ENCODE data around the gene LRRC71.
A peak's percentile ranks its signal among the peaks of the same experiment; 100 is the strongest.

LRRC71 gene

DNA sequence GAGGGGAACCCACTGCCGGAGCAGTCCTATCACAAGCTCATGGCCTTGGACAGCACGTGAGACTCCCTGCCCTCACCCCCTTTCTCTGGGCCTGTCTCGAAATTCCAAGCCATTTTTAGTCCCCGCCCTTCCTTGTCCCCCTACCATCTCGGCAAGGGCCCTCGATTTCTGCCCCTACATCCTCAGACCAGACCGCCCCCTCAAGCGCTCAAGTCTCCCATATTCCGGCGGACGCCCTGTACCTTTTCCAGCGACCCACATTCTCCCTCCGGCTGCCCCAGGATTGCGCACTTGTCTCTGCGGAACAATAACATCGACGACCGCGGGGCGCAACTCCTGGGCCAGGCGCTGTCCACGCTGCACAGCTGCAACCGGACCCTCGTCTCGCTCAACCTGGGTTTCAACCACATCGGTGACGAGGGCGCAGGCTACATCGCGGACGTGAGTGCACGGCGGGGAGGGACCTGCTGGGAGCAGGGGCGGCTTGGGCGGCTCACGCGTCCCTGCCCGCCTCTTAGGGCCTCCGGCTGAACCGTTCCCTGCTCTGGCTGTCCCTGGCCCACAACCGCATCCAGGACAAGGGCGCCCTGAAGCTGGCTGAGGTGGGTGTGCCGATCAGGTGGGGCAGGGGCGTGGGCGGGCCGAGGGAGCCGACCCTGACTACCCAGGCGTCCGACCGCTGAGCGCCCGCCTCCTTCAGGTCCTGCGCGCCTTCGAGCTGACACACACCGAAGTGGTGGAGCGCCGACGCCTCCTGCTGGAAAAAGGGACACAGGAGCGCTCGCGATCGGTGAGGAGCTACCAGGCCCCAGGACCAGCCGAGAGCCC is 7.0 kb downstream of the LRRC71 start:
- DNase-seq (ENCODE audit: low read depth in 2 of 2): peak in 1 of 2 experiments; percentile 20

DNA sequence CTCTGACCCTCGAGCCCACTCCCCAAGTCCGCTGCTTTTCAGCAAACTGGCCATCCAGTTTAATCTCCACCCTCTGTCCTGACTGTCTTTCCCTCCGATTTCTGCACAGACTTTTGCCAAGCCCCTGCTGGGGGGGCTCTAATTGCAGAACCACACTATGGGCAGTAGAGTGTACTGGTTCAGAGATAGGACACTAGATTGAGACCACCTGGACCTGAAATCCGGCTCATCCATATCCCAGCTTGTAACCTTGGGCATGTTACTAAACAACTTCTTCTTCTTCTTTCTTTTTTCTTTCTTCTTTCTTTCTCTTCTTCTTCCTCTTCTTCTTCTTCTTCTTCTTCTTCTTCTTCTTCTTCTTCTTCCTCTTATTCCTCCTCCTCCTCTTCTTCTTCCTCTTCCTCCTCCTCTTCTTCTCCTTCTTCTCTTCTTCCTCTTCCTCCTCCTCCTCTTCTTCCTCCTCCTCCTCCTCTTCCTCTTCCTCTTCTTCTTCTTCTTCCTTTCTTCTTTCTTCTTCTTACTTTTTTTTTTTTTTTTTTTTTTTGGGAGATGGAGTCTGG is 7.7 kb downstream of the LRRC71 start:
- DNase-seq (ENCODE audit: low read depth in 2 of 2): no peak

DNA sequence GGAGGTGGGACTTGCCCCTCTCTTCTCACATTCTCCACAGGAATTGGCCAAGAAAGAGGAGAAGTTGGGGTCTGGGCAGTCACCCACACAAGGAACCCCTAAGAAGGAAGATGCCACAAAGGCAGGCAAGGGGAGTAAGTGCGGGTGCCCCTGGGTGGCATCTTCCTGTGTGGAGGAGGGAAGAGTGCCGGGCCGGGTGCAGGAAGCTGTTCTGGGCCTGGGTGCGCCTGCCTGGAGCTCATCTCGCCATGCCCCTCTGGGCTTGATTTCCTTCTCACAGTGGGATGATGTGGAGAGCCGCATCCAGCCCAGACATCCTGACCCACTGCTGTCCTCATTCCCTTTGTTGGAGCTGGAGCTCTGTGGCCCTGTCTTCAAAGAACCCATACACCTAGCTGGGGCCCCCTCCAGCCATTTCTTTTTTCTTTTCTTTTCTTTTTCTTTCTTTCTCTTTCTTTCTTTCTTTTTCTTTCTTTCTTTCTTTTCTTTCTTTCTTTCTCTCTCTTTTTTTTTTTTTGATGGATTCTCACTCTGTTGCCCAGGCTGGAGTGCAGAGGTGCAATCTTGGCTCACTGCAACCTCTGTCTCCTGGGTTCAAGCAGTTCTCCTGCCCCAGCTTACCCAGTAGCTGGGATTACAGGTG is 9.3 kb downstream of the LRRC71 start:
- DNase-seq (ENCODE audit: low read depth in 2 of 2): no peak

DNA sequence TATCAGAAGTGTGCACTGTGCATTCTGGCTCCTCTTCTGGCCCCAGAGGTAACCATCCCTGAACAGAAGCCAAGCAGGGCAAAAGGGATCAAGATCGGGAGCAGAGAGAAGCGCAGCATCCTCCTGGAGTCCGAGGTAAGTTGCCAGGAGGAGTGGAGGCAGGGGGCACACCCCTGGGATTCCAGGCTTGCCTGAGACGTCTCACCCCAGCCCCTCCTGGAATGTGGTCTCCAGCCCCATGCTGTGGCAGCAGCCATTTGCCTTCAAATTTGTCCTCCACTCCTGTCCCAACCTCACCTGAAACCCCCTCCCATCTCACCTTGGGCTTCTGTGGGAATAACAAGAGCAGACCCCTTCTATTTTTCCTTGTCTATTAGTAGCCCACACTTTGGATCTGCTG is 10.1 kb downstream of the LRRC71 start:
- no peak for DNase-seq (ENCODE audit: low read depth in 2 of 2)

DNA sequence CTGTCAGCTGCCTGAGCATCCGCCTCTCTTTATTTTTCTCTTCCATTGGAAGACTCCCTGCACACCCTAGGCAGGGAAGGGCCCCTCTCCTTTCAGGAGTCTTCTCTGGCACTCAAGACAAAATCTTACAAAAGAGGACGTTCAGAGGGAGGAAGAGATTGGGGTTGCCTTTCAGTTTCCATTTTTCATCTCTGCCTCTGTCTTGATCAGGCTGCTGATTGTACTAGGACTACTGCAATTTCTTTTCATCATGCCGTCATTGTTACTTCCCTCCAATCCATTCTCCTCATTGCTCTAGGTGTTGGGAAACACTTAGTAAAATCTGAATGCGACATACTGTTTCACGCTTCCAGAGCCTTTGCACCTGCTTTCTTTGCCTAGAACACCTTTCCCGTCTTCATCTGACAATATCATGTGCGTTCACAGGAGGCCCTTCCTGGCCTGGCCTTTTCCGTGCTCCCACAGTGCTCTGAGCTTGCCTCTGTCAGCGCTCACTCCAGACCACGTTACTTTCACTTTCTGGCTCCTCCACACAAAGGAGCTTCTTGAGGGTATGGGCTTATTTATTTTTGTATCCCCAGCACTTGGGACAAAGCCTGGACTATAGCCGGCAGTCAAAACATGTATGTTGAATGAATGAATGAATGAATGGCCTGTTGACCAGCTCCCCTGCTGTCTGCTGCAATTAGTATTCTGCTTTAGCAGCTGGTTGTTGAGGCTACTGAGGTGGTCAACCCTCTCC is 10.9 kb downstream of the LRRC71 start:
- no peak for DNase-seq (ENCODE audit: low read depth in 2 of 2)

DNA sequence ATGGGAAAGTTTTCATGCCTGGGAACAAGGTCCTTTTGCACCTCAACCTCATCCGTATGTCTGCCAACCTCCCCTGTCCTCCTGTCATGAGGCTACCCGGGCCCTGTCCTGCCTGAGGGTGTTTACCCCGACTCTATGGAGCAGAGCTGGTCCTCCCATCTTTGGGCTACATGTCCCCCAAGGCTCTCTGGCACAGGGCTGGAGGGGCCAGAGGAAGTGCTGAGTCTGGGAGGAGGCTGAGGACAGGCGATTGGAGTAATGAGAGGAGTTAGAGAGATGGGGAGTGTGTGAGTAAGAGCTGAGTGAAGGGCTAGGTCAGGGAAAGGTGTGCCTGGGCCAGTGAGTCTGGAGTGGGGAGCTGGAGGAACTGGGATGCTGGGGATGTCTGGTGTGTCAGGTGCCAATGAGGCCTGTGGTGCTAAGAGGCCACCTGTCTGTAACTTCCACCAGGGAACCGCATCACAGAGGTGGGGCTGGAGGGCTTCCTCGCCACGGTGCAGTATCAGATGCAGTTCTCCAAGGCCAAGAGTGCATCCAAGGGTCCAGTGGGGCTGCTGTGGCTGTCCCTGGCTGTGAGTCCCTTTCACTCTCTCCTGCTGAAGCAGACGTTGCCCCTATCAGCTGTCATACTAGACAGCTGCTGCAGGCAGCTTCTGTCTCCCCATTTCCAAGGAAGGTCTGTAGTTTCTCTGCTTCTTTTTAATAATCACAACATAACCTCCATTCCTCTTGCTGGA is 11.7 kb downstream of the LRRC71 start:
- no peak for DNase-seq (ENCODE audit: low read depth in 2 of 2)

DNA sequence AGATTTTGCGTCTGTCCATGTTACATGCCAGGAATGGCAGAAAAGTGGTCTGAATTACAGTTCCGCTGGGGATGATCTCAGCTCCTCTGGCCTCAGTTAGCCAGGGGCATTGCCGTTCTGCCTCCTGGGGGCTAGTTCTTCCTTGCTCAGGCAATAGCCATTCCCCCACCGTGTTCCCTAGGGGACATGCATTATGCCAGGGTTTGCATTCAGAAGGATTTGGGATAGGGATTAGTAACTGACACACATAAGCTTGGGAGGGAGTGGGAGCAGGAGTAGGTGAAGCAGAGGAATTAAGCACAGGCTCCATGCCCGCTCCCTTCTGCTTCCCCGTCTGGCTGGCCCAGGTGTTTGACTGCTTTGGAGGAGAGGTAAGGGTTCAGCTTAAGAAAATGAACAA is 12.7 kb downstream of the LRRC71 start:
- no peak for DNase-seq (ENCODE audit: low read depth in 2 of 2)

DNA sequence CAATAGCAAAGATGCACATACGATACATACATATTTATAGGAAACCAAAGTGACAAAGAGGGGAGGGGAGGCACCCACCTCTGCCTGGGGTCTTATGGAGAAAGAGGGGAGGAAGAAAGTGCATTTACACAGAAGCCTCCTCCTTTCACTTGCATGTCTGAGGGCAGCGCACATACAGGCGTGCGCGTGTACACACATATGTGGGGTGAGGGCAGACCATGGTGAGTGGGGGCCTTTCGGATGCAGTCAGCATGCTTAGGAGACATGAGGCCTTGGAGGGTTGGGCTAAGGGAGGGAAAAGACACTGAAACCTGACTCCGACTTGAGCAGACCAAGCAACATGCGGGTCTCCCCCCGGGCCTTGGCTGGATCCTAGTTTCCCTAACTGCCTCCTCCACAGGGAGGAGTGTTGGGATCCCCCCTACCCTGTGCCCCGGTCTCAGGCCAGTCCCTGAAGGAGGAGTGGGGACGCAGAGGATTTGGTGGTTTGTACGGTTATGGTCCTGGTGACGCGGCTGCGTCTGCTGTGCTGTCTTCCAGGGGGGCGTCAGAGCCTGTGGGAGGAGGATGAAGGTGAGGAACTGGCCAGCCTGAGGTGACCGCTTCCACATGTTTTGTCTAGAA is 15.2 kb downstream of the LRRC71 start:
- no peak for DNase-seq (ENCODE audit: low read depth in 2 of 2)

DNA sequence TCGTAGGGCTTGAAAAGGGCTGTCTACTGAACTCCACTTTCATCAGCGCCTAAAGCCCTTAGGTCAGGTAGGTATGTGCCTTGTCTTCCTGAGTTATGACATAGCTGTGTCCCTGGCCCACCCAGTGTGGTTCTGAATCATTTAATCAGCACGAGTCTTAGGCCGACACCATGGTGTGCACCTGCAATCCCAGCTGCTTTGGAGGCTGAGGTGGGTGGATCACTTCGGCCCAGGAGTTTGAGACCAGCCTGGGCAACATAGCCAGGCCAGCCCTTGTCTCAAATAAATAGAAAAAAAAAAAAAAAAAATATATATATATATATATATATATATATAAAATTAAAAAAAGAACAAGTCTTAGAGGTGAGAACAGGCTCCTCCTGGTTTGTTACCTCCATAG is 15.8 kb downstream of the LRRC71 start:
- DNase-seq (ENCODE audit: low read depth in 2 of 2): no peak

DNA sequence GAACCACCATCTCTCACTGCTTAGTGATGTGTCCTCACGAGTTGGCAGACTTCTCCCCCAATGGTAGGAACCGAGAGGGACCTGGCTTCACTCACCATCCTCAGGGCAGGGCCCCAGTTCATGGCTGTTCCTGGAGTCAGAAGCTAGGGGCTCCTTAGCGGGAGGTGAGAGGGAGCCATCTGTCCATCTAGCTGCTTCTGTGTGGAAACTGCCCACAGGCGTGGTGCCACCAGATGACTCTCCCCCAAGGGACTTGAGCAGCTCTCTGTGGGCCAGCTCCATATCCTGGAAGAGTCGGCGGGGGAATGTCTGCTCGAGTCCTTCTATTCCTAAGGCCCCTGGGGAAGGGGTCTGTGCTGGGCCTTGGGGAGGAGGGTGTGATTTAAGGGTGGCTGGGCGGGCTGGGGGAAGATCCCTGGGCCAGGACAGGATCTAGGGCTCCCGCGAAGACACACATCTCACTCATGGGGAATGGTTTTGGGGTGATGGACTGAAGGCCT is 16.3 kb downstream of the LRRC71 start:
- no peak for DNase-seq (ENCODE audit: low read depth in 2 of 2)

DNA sequence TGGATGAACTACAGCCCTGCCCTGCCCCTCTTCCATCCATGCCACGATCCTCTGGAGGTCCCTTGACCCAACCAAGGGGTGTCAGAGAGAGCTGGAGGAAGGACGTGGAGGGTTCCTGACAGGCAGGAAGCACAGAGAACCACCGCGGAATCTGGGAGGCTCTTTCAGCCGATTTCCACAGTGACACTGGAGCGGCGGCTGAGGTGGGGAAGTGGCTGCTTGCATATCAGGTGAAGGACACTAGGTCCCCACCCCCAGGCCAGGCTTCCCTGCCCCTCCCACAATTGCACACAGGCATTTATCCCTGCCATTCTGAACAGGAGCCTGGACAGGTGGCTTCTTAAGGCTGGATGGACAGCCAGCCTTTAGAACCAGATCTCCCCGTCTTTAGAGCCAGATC is 17.5 kb downstream of the LRRC71 start:
- no peak for DNase-seq (ENCODE audit: low read depth in 2 of 2)

DNA sequence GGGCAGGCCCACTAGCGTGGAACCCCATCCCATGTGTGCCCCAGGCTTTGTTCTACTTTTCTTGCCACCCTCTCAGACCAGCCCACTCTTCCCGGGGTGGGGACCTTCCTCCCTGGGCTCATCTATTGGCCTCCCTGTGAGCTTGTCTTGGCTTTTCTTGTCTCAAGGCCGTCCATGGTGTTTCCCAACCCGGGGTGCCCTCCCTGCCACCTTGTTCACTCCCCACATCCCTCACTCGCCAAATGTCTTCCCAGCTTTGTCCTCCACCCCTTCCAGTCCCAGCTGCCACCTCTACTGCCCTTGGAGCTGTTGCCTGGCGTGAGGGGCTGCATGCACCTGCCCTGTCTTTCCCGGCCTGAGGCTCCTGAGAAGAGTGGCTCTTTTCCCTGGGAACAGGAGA is 18.4 kb downstream of the LRRC71 start:
- no peak for DNase-seq (ENCODE audit: low read depth in 2 of 2)

DNA sequence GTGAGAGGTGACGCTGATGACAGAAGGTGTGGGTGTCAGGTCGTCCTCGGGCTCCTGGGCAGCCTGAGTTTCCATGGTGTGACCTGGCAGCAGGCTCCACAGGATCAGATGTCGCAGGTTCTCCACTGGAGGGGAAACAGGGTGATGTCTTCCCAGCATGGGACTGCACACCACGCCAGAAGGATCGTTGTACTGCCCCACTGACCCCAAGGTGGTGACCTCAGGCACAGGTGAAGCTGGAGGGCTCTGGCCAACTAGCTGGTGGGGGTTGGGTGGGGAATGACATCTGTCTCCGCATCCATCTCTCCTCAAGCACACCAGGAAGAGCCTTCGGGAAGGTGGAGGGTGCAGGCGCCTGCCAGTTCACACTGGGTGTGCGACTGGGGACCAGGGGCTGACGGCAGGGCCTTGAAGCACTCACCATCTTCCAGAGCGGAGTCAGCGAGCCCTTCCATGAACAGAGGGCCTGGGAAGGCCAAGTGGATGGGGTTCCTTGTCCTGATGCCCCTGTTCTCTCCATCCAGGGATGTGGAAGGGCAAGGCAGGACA is 19.4 kb downstream of the LRRC71 start:
- no peak for DNase-seq (ENCODE audit: low read depth in 2 of 2)

DNA sequence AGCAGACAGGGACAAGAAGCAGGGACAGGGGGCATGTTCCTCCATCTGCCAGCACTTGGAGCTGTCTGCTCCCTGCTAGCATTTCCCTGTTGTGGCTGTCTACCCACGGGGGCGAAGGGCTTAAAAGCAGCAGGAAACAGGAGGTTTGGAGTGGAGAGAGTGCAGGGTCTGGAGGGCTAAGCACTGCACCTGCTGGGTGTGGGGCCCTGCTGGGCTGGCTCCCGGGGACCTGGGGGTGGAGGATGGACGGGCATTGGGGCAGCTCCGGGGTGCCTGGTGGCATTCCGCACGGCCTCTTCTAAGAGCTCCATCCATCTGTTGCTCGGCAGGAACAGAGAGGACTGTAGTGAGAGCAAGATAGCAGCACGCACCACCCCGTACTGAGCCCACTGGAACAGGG is 21.2 kb downstream of the LRRC71 start:
- no peak for DNase-seq (ENCODE audit: low read depth in 2 of 2)

DNA sequence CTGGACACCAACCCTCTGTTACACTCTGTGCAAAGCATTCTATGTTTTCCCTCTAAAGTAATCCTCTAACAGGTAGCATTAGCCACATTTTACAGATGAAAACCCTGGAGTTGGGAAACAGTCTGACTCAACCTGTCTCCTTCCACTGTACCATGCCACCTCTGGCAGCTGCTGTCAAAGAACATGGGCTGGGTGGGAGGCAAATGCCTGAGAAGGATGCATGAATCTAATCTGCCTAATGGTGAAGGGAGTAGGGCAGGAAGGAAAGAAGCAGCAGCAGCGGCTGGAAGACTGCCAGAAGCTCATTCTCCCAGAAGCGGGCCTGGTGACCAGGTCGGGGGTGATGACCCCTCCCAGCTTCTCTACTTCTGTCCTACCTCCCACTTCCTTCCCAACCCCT is 21.7 kb downstream of the LRRC71 start:
- DNase-seq (ENCODE audit: low read depth in 2 of 2): no peak

DNA sequence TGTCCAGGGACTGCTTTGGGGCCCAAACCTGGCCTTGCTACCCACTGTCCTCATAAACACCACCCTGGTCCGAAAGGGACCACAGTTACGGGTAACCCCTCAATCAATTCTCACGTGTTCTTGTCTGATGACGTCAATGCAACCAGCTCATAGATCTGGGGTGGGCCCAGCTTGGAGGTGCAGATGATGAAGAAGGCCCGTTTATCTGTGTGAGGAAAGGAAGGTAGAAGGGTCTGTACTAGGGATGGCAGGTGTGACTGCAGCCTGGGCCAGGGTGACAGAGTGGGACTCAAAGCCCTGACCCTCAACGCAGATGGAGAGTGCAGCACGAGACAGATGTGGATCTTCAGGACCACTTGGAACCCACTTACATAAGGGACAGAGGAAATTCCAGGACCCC is 22.1 kb downstream of the LRRC71 start:
- DNase-seq (ENCODE audit: low read depth in 2 of 2): no peak

DNA sequence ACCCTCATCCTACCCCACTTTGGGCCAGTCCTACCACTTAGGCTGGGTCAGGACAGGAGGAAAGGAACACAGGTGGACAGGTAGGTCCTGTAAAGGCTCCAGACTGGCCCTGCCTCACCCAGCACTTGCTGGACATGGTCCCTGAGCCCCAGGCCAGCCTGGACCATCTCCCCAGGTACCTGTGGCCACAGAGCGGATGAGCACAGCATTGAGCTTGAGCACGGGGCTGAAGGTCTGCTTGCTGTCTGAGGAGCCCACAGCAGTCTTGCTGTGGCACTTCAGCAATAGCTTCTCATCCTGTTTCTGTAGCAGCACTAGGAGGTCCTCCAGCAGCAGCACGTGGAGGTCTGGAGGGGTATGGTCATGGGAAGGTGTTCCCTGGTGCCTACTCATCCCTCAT is 23.3 kb downstream of the LRRC71 start:
- no peak for DNase-seq (ENCODE audit: low read depth in 2 of 2)

DNA sequence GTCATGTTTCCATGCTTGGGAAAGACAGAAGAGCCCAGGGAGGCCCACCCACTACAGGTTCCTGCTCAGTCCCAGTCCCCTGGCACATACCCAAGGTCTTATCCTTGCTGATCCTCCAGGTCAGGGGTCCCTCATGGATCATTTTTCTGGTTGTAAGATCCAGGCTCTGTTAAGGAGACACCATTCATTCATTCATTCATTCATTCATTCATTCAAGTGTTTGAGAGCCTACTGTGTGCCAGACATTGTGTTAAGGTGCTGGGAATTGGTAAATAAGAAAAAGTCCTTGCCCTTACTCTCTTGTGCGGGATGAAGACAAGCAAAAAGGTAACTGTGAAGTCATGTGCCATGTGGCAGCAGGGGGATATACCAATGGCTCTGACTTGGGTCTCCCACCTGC is 23.8 kb downstream of the LRRC71 start:
- no peak for DNase-seq (ENCODE audit: low read depth in 2 of 2)

DNA sequence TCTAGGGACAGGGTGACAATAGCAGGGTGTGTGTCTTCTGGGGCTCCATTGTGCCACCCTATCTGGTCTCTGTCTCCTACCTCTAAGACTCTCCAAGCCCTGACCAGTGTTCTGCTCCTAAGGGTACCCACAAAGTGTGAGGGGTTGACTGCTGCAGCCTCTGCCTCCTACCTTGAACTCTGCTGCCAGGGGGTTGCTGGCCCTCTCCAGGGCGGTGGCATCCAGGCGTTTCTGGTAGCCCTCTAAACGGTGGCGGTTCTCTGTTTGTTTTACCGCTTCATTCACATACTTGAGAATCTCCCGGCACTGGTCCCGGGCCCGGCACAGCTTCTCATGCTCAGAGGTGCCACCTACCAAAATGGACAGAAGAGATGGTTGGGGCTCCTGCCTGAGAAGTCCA is 24.4 kb downstream of the LRRC71 start:
- DNase-seq (ENCODE audit: low read depth in 2 of 2): no peak

DNA sequence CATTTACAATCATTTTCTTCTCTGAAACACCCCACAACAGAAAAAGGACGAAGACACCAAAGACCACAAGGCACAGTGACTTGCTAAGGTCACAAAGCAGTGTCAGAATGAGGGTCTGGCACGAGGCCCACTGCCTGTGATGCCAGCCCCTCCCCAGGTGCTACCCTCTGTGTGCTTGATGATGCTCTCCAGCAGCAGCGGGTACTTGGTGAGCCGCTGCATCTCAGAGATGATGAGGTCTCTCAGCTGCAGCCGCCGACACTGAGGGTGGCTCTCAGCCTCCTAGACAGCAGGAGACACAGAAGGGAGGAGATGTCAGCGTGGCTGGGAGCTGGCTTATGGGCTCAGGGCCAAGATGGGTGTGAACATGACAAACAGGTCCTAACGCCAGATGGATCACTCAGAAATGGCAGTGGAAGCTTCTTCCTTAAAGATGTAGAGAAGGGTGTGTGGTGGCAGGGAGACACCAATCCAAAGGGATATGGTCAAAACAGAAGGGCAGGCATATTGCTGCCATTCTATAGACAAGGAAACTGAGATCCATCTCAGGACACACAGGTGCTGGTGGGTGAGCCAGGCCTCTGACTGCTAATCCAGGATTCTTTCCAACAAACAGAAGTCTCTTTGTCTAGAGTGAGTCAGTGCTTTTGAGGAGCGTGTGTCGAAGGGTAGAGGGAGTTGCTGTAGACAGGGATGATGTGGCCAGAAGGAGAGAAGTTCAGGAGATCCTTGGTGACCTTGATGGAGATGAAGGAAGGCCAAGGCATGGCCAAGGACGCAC is 25.6 kb downstream of the LRRC71 start:
- no peak for DNase-seq (ENCODE audit: low read depth in 2 of 2)

Measured in fibroblast of skin of left biceps (primary cell).